Activated CD8-positive, alpha-beta memory T cell treated with anti-CD3 and anti-CD28 coated beads, Interleukin-2, amount 50 U/mL, for 24 hours (primary cell): ENCODE measurements around the gene BRD7.
"Not testable (repeated sequence)": the region's sequence is repeated elsewhere in the genome, so short reads cannot be mapped to it uniquely, and the experiment has no call there.

Experiments used
- DNase-seq: peaks from one replicate; pipeline ENCODE4 v3.0.0-alpha.2; 2020; ENCODE audit errors: extremely low read depth

Gene BRD7

DNA sequence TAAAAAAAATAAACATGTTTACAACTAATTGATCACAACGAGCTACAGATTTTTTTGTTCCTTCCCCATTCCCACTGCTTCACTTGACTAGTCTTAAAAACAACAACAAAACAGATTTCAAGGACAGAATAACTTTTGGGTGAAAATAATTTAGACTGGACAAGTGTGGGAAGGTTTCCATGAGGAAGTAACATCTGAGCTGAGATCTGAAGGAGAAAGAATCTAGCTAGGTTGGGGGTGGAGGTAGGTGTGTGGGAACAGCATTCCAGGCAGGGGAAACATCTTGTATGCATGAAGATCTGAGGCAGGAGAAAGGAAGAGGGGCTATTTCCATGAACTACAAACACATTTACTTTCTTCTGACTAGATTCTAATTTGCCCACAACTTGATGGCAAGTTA, 9.2 kb downstream of the BRD7 start:
- no peak for DNase-seq

DNA sequence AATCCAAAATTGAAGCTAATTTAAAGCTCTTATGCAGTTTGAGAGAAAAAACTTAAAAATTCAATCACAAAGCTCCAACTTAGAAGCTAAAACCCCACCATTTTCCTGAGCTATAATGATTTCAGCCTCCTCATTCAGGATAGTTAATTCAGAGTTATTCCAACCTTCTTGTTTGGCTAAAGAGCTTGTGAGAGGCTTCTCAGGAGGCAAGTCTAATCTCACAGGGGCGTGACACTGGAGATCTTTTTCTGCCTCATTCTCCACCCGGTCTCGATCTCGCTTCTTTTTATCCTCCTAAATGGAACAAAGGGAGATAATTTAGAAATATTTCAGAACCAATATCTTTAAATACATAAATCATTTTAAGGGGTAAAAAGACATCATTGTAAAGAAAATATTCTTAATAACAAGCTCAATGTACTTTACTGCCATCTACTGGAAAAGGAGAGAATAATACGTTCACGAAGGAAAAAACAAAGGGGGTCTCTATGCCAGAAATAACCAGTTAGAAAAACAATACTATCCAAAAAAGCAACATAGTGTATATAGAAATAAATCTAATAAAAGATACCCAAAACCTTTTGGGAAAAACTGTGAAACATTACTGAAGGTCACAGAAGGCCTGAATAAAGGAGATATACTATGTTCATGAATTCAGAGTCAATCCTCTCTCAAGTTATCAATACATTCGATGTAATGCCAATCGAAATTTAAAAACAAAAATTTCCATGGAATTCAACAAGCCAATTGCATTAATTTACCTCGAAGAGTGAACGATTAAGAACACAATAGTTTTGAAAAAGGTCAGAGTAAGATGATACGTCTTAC, 13.9 kb downstream of the BRD7 start:
- no peak for DNase-seq

DNA sequence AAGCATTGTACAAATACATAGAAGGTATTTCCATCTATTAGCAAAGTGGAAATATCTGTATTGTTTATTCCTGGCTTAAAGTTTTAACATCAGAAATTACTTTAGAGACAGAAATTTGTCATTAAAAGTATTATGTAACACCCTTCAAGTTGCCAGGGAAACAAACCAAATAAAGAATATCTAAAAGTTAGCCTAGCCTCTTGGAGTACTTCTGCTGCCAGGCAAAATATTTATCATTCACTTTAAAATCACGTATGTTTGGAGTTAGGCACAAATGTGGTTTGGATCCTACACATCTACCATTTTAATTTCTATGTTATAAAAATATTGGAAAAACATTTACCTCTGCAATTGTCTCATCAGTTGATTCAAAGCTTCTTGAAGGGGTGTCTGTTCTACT, 14.7 kb downstream of the BRD7 start:
- DNase-seq: no peak

DNA sequence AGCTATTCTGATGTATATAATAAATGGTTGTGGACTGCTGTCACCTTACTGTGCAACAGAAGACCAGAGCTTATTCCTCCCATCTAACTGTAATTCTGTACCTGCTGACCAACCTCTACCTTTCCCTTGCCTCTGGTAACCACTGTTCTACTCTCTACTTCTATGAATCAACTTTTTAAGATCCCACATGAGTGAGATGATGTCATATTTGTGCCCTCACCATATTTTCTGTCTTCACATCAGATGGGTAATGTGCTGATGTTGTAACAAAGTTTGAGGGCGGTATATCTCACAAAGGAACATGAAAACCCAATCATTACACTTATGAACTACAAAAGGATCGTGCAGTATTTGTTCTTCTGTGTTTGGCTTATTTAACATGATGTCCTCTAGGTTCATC, 16.8 kb downstream of the BRD7 start:
- no peak for DNase-seq

DNA sequence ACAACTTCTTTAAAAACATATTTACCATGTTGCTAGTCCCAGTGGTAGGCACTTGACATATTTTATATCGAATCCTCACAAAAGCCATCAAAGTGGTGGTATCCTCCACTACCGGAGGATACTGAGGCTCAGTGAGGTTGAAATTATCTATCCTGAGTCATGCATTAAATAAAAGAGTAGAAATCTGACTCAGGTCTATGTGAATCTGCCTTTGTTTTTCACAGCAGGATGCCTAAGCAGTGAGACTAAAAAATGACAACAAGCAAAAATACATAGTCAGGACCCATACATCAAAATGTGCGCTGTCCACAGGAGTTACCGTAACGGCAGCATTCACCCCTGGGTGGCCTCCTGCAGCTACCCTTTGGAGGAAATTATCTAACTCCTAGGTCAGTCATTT, 17.7 kb downstream of the BRD7 start:
- no peak for DNase-seq

DNA sequence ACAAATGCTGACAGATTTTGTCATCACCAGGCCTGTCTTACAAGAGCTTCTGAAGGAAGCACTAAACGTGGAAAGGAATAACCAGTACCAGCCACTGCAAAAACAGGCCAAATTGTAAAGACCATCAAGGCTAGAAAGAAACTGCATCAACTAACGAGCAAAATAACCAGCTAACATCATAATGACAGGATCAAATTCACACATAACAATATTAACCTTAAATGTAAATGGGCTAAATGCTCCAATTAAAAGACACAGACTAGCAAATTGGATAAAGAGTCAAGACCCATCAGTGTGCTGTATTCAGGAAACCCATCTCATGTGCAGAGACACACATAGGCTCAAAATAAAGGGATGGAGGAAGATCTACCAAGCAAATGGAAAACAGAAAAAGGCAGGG, 23.6 kb downstream of the BRD7 start:
- not testable (repeated sequence) for DNase-seq

DNA sequence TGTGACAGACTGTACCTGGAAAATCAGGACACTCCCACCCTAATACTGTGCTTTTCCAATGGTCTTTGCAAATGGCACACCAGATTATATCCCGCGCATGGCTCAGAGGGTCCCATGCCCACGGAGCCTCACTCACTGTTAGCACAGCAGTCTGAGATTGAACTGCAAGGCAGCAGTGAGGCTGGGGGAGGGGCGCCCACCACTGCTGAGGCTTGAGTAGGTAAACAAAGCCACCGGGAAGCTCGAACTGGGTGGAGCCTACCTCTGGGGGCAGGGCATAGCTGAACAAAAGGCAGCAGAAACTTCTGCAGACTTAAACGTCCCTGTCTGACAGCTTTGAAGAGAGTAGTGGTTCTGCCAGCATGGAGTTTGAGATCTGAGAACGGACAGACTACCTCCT, 25.2 kb downstream of the BRD7 start:
- not testable (repeated sequence) for DNase-seq

DNA sequence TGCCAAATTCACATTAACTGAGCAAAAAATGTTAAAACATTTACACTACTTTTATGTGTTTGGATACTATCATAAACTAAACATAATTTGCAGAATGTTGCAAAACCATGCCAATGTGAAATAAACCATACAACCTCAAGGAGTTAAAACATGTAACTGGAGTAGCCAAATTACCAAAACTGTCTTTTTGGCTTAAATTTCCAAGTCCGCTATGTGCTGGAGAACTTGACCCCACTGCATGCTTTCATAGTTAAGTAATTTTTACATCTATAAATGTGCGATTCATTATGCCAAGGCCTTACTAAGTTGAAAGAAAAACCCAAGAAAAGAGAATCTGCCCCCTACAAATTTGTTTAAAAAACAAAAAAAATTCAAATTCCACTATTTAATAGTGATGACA, 28.2 kb downstream of the BRD7 start:
- DNase-seq: no peak

DNA sequence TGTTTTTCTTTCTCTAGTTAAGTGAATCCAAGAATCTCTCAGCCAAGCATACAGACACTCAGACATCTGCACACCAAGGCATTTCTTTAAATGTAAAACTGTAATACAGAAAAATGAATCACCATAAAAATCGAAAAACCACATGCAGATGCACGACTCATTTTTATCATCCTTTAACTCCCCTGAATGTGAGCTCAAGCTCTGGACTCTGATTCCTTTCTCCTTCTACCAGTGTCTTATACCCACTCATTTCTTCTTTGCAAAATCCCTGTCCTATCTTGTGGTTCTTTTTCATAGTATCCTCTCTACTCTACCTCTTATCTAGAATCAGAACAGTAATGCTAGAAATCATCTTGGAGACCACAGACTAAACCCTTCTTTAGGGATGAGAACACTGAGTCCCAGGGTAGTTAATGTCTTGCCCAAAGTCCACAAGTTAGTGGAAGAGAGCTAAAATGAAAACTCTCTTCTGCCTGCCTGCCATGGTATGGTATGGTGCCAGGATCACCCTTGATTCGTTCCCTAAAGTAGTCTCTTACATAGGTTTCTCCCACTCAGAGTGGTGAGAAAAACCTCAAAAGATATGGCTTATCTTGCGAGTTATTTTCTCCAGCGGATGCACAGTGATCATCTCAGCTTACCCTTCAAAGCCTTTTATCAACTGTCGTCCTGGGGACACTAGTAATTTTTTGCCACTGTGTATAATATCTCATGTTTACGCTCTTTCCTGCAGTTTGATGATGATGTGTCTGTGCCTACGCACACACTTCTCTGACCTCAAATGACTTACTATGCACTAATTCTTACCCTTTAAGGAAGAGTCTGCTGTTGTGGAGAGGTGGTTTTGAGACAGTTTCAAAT, 30.2 kb downstream of the BRD7 start:
- no peak for DNase-seq

DNA sequence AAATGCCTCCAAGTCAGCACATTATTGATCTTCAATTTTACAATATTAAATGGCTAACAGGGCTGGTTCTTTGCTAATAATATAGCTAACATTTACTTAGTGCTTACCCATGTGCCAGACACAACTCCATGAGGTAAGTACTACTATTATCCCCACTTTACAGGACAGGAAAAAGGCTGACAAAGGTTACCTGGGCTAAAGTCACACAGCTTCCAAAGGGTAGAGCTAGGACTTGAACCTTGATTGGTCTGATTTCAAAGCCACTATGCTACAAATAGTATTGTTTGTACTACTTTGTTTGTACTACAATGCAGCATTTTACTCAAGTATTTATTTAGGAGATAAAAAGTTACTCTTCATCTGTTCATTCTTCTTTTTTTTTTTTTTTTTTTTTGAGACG, 31.9 kb downstream of the BRD7 start:
- DNase-seq: no peak

DNA sequence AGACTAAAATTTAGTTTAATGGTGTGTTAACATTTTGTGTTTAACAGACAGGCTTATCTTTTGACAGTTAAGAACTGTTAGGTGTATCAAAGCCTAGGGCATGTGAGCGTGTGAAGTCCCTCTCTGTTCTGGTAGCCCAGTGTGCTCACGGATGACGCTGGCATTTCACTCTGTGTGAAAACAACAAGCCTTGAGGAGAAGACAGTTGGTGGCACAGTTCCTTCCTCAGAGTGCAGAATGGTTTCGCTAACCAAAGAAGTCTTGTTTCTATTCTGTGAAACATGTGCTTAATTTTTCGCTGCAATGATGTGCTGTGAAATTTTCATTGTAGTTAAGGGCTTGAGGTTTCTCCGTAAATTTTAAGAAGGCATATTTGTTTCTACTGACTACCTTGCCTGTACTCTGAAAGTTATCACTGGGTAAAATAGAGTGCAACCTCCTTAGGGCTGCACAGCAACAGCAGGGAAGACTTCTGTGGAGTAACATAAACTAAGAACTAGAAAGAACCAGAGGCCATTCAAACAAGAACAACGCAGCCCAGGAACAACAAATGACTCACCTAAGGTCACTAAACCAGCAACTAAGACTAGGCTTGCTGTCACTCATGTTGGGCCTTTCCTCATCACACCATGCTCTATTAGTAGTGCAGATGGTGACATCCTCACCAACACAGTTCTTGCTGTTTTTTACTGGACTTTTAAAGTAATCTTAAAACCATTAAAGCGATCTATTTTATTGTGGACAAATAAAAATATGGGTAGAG, 33.4 kb downstream of the BRD7 start:
- DNase-seq: no peak

DNA sequence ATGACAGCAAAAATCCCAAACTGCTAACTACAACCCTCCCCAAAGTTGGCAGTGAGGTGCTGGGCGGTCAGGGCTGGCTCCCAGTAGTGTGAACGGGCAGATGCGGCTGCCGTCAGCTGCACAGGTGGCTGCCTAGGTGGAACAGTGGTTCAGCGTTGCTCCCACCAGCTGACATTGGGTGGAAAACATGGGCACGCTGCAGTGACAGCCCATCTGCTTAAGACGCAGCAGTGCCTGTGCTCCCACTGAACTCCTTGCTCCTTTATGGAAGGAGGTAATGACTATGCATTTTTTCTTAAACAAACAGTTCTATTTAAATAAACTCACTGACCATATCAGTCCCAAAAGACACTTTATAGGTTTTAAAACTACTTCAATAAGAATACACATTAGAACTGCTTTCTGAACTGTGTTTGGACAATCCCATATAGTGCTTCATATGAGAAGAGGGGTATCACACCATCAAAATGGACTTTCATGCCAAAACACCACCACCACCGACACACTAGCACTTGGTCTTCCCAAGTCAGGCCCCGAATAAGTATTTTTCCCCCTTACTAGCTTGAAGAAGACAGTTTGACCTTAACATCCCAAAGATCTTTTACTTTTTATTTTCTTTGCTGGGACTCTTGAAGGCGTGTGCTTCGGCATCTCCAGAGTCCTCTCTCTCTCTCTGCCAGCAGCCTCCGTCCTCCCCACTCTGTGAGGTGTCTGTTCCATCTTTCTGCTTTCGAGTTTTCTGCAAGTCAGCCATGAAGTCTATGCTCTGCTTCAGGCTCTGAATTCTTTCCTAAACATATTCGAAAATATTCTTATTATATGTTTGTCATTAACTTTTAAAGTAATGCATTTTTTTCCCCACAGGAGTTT, 34.4 kb downstream of the BRD7 start:
- no peak for DNase-seq

DNA sequence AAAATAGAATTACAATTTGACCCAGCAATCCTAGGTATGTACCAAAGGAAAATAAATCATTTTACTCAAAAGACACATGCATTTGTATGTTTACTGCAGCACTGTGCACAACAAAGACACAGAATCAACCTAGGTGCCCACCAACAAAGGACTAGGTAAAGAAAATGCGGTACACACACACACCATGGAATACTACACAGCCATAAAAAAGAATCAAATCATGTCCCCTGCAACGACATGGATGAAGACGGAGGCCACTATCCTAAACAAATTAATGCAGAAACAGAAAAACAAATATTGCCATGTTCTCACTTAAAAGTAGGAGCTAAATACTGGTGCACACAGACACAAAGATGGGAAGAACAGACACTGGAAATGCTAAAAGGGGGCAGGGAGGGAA, 36.2 kb downstream of the BRD7 start:
- no peak for DNase-seq

DNA sequence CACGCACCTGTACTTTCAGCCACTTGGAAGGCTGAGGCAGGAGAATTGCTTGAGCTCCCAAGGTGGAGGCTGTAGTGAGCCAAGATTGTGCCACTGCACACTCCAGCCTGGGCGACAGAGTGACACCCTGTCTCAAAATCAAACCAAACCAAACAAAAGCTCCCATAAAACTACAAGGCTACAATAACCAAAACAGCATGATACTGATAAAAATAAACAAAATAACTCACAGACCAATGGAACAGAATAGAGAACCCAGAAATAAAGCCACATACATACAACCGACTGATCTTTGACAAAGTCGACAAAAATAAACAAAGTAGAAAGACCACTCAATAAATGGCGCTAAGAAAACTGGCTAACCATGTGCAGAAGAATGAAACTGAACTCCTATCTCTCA, 37.2 kb downstream of the BRD7 start:
- no peak for DNase-seq

DNA sequence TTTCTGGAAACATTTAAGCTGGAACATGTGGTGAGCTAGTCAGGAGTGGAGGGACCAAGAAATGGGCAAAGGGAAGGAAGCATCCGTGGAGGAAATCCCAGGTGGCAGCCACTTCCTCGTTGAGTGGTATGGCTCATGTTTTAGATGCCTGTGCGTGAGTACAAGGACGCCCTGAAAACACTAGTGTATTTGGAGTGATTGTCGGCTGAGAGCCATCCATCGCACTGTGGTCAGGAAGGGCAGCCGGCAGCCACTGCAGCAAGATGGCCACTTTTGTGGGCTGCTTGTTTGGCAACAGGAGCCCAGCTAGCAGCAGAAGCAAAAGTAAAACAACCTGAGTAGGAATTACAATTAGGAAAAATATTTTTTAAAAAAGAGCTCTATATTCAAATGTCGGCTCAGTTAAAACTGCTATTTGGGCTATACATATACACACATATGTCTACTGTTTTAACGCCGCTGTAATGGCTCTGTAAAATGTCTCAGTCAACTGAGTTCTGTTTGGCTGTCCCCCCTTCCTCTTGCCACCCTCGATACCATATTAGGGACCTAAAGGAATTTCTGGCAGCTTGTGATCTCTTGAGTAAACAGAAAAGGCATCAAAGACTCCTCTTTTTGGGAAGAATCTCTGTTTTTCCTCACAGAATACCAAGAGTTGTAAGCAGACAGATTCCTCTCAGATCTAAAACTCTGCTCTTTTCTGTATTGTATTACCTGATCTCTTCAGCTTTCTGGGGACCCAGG, 39.2 kb downstream of the BRD7 start:
- DNase-seq: no peak

DNA sequence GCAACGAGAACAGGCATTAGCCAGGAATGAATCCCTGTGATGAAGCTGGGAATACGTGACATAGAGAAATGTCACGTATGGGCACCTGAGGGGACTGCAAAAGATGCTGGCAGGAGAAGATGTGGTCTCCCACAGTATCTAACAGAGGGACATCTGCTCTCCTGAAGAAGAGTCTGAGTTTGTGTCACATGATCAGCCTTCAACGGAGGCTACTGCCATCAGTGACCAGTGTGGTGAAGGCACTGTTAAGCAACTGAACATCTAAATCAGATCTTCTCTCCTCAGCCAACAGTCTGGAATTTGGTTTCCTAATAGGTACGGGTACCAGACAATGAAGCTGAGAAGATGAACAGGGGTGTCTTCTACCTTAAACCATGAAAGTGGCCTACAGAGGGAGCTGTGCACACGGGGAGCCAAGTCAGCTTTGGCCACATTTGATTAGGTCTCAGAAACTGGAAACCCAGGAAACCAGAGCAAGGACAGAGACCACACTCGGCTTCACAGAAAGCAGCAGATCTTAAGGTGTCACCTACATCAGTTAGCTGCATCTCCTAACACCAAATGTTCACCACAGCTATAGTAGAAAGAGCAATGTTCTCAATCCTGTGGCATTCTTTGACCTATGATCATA, 41.8 kb downstream of the BRD7 start:
- peak; percentile 31 for DNase-seq

DNA sequence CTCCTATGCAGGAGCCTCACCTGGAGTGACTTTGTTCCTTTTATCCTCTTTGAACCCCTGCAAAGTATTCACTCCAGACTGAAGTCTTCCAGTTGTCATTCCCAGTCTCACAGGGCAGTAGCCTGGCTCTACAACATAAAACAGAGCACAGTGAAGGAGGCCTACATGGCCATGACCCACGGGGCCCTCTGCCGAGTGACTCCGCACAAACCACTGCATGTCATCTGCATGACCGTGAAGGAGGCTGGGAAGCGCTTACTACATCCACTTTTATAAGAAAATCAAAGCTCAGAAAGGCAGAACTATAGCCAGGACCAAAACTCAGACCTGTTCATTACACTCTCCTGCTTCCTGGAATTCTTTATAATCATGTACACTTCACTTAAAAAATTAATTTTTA, 42.5 kb downstream of the BRD7 start:
- no peak for DNase-seq

DNA sequence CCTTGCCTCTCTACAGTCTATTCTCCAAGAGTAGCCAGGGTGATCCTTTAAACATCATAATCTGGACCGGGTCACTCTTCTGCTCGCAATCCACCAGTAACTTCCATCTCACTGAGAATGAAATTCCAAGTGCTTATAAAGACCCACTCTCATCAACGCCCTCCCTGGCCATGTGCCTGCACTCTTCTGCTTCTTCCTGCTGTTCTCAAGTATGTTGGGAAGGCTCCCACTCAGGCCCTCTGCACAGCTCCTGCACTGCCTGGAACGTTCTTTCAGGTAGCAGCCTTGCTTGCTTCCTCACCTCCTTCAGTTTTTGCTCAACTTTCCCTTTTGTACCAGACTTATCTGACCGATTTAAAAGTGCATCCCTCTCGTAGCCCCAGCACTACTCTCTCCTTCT, 44.4 kb downstream of the BRD7 start:
- DNase-seq: no peak

DNA sequence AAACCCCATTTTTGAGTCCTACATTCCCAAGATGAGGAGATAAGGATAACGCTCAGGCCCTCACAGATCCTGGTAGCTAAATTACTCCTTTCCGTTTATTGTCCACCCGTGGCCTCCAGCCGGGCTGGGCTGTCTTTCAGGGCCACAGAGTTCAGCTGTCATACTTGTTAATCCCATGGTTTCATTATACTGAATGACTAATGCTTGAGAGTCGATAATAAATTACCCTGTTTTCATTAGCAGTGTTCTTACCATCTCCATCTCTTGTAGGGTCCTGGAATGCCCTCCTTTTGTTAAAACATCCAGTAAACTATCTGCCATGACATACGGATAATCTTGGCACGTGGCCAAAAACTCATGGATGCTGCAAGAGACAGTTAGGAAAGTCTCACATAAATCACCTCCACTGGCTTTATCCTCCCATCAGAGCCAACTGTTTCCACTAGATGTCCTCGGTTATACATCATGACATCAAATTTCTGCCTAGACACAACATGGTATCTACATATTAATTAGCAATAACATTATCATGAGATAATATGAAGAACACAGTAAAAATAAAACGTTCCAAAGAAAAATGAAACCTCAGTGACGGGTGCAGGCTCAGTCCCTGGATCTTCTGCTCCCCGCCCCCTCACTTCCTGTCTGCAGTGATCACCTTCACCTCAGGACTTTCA, 45.3 kb downstream of the BRD7 start:
- DNase-seq: no peak

DNA sequence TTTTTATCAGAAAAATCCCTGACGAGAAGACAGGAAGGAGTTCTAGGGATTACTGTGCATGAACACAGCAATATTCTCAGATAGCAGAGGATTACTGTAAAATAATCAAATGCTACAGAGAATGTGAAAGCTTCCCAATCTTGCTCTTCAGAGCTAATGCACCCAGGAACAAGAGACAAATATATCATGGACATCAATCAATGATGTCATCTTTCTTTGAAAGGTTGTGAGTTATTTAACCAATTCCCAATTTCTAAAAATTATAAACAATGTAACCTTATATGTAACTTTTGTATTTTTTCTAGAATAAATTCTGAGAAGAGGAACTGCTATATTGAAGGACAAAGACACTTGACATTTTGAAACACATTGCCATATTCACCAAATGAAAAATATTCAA, 46.5 kb downstream of the BRD7 start:
- no peak for DNase-seq
